Mesenchymal stem cell (in vitro differentiated cells and primary cell): ENCODE measurements around the gene IFITM10.
A peak's percentile ranks its signal among the peaks of the same experiment; 100 is the strongest.

Experiments used
- DNase-seq: peaks from one replicate; pipeline ENCODE4 v3.0.0-alpha.2; 2013
- H2AFZ ChIP-seq: one replicate; pipeline ENCODE4 v1.6.1; 2013; ENCODE audit warnings: low read depth, mild to moderate bottlenecking, control low read depth, inconsistent platforms, low read length, moderate library complexity
- H2AK5ac ChIP-seq: 2 replicates; pipeline ENCODE4 v1.6.1; 2013; ENCODE audit warnings: low read length, moderate library complexity, mild to moderate bottlenecking, inconsistent platforms; ENCODE audit not compliant: severe bottlenecking
- H2BK120ac ChIP-seq: one replicate; pipeline ENCODE4 v1.6.1; 2013; ENCODE audit warnings: low read depth, mild to moderate bottlenecking, inconsistent platforms, low read length, moderate library complexity
- H2BK12ac ChIP-seq, 2 experiments: one replicate each; pipeline ENCODE4 v1.6.1; 2013; ENCODE audit warnings: inconsistent platforms in 2 of 2, low read length in 2 of 2, mild to moderate bottlenecking in 2 of 2, moderate library complexity in 2 of 2, control low read depth in 1 of 2
- H2BK15ac ChIP-seq: one replicate; pipeline ENCODE4 v1.6.1; 2013; ENCODE audit warnings: mild to moderate bottlenecking, low read depth, inconsistent platforms; ENCODE audit not compliant: poor library complexity, severe bottlenecking
- H2BK5ac ChIP-seq: 2 replicates; pipeline ENCODE4 v1.6.1; 2013; ENCODE audit warnings: low read depth, mild to moderate bottlenecking, low read length, control low read depth, inconsistent platforms; ENCODE audit not compliant: poor library complexity, severe bottlenecking
- H3K14ac ChIP-seq, 2 experiments: one replicate each; pipeline ENCODE4 v1.6.1; 2013; ENCODE audit warnings: inconsistent platforms in 2 of 2, low read length in 2 of 2, control low read depth in 1 of 2, mild to moderate bottlenecking in 1 of 2, moderate library complexity in 1 of 2
- H3K18ac ChIP-seq, 2 experiments: one replicate each; pipeline ENCODE4 v1.6.1; 2013; ENCODE audit warnings: inconsistent platforms in 2 of 2, low read length in 2 of 2, control low read depth in 1 of 2, low read depth in 1 of 2, mild to moderate bottlenecking in 1 of 2
- H3K23ac ChIP-seq, 2 experiments: one replicate each; pipeline ENCODE4 v1.6.1; 2013; ENCODE audit warnings: inconsistent platforms in 2 of 2, low read length in 2 of 2, mild to moderate bottlenecking in 2 of 2, moderate library complexity in 2 of 2, control low read depth in 1 of 2
- H3K27ac ChIP-seq: 2 replicates; pipeline ENCODE4 v1.5.1; 2013; ENCODE audit warnings: mild to moderate bottlenecking, moderate library complexity, low read length, control low read depth, inconsistent platforms; ENCODE audit not compliant: poor library complexity, severe bottlenecking
- H3K27me3 ChIP-seq, 2 experiments: 2 replicates each; pipeline versions ENCODE4 v1.6.1 to v1.7.0; 2013; ENCODE audit warnings: low read length in 2 of 2, mild to moderate bottlenecking in 2 of 2, moderate library complexity in 2 of 2, control low read depth in 1 of 2, inconsistent platforms in 1 of 2; ENCODE audit not compliant: control insufficient read depth in 1 of 2, insufficient read depth in 1 of 2
- H3K36me3 ChIP-seq, 2 experiments: 2 replicates each; pipeline versions ENCODE4 v1.6.1 to v1.7.0; 2013; ENCODE audit warnings: low read length in 2 of 2, control low read depth in 1 of 2, inconsistent platforms in 1 of 2, low read depth in 1 of 2, mild to moderate bottlenecking in 1 of 2; ENCODE audit not compliant: insufficient read depth in 2 of 2, control insufficient read depth in 1 of 2
- H3K4ac ChIP-seq, 2 experiments: one replicate each; pipeline ENCODE4 v1.6.1; 2013; ENCODE audit warnings: inconsistent platforms in 2 of 2, low read length in 2 of 2, mild to moderate bottlenecking in 2 of 2, moderate library complexity in 2 of 2, control low read depth in 1 of 2, low read depth in 1 of 2
- H3K4me1 ChIP-seq: 2 replicates; pipeline ENCODE4 v1.6.1; 2013; ENCODE audit warnings: low read depth, low read length, control low read depth; ENCODE audit not compliant: control insufficient read depth, insufficient read depth
- H3K4me2 ChIP-seq: 2 replicates; pipeline ENCODE4 v1.6.1; 2013; ENCODE audit warnings: low read length, mild to moderate bottlenecking, inconsistent platforms; ENCODE audit not compliant: poor library complexity, severe bottlenecking
- H3K4me3 ChIP-seq, 2 experiments: 2 replicates each; pipeline versions ENCODE4 v1.5.1 to v1.7.0; 2013; ENCODE audit warnings: low read length in 2 of 2, mild to moderate bottlenecking in 2 of 2, control low read depth in 1 of 2, low read depth in 1 of 2; ENCODE audit not compliant: insufficient read depth in 1 of 2
- H3K79me1 ChIP-seq: replicated peaks from 2 replicates; pipeline ENCODE4 v1.6.1; 2013; ENCODE audit warnings: mild to moderate bottlenecking, control low read depth, low read length, inconsistent platforms; ENCODE audit not compliant: poor library complexity, severe bottlenecking
- H3K9ac ChIP-seq: 2 replicates; pipeline ENCODE4 v1.7.0; 2013; ENCODE audit warnings: mild to moderate bottlenecking, low read length, moderate library complexity
- H3K9me3 ChIP-seq: 2 replicates; pipeline ENCODE4 v1.7.0; 2013; ENCODE audit warnings: mild to moderate bottlenecking, low read length; ENCODE audit not compliant: control insufficient read depth
- H4K8ac ChIP-seq: one replicate; pipeline ENCODE4 v1.6.1; 2013; ENCODE audit warnings: inconsistent platforms, mild to moderate bottlenecking, low read length, moderate library complexity
- H4K91ac ChIP-seq: one replicate; pipeline ENCODE4 v1.6.1; 2013; ENCODE audit warnings: mild to moderate bottlenecking, low read length, inconsistent platforms
- WGBS: methylation state at CpG from one replicate; pipeline ENCODE4 v1.1.7; 2013; ENCODE audit warnings: mixed read lengths; 5-methylcytosine and 5-hydroxymethylcytosine counted together

Gene IFITM10

DNA sequence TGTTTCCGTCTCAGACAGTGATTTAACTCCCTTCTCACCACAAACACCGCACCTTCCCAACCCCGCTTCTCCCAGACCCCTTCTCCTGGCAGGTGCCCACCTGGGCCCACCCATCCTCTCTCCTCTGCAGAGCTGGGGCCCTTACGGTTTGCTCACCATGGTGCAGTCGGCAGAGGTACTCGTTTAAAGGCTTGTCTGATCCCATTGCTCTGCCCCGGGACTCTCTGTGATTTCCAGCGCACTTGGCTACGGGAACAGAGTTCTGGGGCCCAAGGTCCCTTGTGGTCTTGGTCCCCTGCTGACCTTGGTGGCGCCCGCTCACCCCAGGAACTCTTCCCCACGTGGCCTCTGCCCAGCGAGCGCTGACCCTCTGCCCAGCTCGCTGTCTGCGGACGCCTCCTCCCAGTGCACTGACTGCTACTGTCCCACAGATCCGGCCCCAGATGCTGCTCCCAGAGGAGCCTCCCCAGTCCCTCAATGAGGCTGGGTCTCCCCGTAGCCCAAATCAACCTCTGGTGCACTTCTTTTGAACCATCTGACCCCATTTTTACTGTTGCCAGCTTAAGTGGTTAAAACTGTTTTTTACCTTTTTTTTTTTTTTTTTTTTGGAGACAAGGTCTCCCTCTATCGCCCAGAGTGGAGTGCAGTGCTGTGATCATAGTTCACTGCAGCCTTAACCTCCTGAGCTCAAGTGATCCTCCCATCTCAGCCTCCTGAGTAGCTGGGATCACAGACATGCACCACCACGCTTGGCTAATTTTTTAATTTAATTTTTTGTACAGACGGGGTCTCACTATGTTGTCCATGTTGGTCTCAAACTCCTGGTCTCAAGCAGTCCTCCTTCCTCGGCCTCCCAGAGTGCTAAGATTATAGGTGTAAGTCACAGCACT lies 34.6 kb upstream of the IFITM10 start:
- Histone ChIP-seq H3K4me1 (peaks cover 34% of the 10 kb centered on the region), H3K9ac (no peak overlapping the region), H3K27me3 (peaks cover 0 to 8% of the 10 kb centered on the region in 2 experiments), H3K4me3 (no peak overlapping the region), H3K18ac (peak overlapping the region in 1 of 2 experiments; percentile 31), H2AFZ (no peak overlapping the region), H3K4me2 (no peak overlapping the region), H2AK5ac (no peak overlapping the region), H3K36me3 (no peaks in the 10 kb centered on the region), H2BK5ac (no peak overlapping the region), H3K79me1 (no peaks in the 10 kb centered on the region), H3K23ac (no peak overlapping the region), H2BK15ac (no peak overlapping the region), H2BK120ac (no peak overlapping the region), H4K91ac (no peak overlapping the region), H2BK12ac (peak overlapping the region in 1 of 2 experiments; percentile 75), H4K8ac (no peak overlapping the region), H3K9me3 (no peaks in the 10 kb centered on the region), H3K14ac (no peak overlapping the region), H3K27ac (no peak overlapping the region), H3K4ac (no peak overlapping the region)
- no peak for DNase-seq
- WGBS, result 91% methylated on average over 22 of the region's 23 CpGs

DNA sequence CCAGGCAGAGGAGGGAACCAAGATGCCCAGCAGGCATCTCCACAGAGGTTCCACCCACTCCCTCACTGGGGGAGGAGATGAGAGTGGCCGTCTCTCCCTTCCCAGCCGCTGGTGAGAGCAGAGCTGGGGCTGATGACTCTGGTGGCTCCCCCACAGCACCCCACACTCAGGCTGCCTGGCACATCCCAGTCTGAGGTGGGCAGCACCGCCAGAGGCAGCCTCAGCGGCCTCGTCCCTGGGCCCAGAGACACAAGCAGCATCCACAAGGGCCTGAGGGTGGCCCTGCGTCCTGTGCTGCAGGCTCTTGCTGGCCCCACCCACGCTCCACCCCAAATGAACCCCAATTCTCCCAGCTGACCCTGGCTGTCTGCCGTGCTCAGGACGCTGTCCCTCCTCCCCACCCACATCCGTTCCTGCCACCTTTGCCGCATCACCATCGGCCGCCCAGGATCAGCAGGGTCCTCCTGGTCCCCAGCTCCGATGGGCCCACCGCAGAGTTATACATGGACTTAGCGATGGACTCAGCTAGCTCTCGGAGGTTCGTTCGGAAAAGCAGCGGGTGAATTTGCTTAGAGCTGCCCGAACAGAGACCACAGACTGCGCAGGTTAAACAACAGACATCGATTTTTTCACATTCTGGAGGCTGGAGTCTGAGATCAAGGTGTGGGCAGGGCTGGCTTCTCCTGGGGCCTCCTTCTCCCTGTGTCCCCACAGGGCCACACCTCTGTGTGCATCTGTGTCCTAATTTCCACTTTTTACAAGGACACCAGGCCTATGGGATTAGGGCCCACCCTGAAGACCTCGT lies 33.5 kb upstream of the IFITM10 start:
- peaks cover 34% of the 10 kb centered on the region for H3K4me1 ChIP-seq
- no peak overlapping the region for H2AFZ ChIP-seq
- DNase-seq, result no peak
- no peak overlapping the region for H2AK5ac ChIP-seq
- H2BK12ac ChIP-seq, result peak overlapping the region; percentile 55 to 89
- H4K8ac ChIP-seq, result no peak overlapping the region
- no peak overlapping the region for H2BK120ac ChIP-seq
- H3K79me1 ChIP-seq, result no peaks in the 10 kb centered on the region
- no peak overlapping the region for H3K27ac ChIP-seq
- WGBS, result 90% methylated on average over 22 of the region's 24 CpGs
- peak overlapping the region in 1 of 2 experiments; percentile 83 for H3K18ac ChIP-seq
- no peaks in the 10 kb centered on the region for H3K36me3 ChIP-seq
- H3K9ac ChIP-seq, result no peak overlapping the region
- no peak overlapping the region for H3K4me2 ChIP-seq
- H3K23ac ChIP-seq, result no peak overlapping the region
- H2BK5ac ChIP-seq, result no peak overlapping the region
- H3K27me3 ChIP-seq, result peaks cover 0 to 16% of the 10 kb centered on the region in 2 experiments
- H3K4ac ChIP-seq, result peak overlapping the region in 1 of 2 experiments; percentile 60
- H3K9me3 ChIP-seq, result no peaks in the 10 kb centered on the region
- peak overlapping the region in 1 of 2 experiments; percentile 90 for H3K14ac ChIP-seq
- H3K4me3 ChIP-seq, result no peak overlapping the region
- peak overlapping the region; percentile 24 for H4K91ac ChIP-seq
- peak overlapping the region; percentile 62 for H2BK15ac ChIP-seq

DNA sequence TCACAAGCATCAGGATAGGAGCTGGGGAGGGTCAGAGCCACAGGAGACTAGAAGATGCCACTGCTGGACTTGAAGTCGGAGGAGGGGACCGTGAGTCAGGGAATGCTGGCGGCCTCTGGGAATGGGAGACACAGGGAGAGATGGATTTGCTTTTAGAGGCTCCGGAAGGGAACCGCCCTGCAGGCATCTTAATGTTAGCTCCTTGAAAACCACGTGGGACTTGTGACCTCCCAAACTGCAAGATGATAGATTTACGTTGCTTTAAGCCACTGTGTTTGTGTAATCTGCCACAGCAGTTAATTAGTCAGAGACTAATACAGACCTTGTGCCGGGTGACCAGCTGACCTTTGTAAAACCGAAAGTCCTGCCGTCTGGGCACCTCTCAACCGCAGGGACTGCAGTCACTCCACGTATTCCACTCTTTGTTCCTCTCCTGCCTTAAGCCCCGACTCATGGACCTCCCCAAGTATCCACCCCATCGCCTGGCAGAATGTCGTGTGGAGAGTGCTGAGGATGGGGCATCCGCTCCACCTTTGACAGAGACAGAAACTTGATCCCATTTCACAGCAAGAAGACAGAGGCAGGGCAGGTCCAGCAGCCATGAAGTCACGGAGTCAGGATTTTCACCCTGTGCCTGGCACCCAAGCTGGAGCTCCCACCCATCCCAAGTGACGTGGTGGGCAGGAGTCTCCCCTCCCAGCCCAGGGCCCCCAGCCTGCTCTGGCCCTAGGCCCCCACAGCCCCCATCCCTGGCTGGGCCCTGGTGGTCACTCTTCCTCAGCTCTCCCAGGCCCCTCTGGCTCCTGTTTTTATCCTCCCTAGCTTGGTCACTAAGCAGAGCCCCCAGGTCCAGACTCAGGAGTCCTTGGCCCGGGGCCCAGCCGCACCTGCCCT lies 32.7 kb upstream of the IFITM10 start:
- peak overlapping the region; percentile 38 for H2BK15ac ChIP-seq
- peak overlapping the region in 1 of 2 experiments; percentile 14 for H3K14ac ChIP-seq
- H3K79me1 ChIP-seq, result no peaks in the 10 kb centered on the region
- peak overlapping the region; percentile 61 to 94 for H2BK12ac ChIP-seq
- no peak overlapping the region for H3K23ac ChIP-seq
- H4K91ac ChIP-seq, result peak overlapping the region; percentile 90
- no peak overlapping the region for H2BK5ac ChIP-seq
- no peak overlapping the region for H3K4me3 ChIP-seq
- peaks cover 39% of the 10 kb centered on the region for H3K4me1 ChIP-seq
- no peaks in the 10 kb centered on the region for H3K9me3 ChIP-seq
- peak; percentile 96 for DNase-seq
- H3K27ac ChIP-seq, result no peak overlapping the region
- H3K27me3 ChIP-seq, result peaks cover 0 to 21% of the 10 kb centered on the region in 2 experiments
- peak overlapping the region in 1 of 2 experiments; percentile 60 for H3K4ac ChIP-seq
- H3K4me2 ChIP-seq, result no peak overlapping the region
- WGBS, result 23% methylated on average over 20 of the region's 20 CpGs
- H3K9ac ChIP-seq, result no peak overlapping the region
- peak overlapping the region; percentile 70 to 83 for H3K18ac ChIP-seq
- H2BK120ac ChIP-seq, result peak overlapping the region; percentile 37
- no peak overlapping the region for H2AFZ ChIP-seq
- H2AK5ac ChIP-seq, result no peak overlapping the region
- H3K36me3 ChIP-seq, result no peaks in the 10 kb centered on the region
- H4K8ac ChIP-seq, result peak overlapping the region; percentile 62
